WTC11 (cell line): ENCODE measurements around the gene CARMIL1. TPM values are rescaled to one million over a fixed set of nuclear protein-coding genes. Genes with fewer than 3 reads are reported as not detected.
A peak's percentile ranks its signal among the peaks of the same experiment; 100 is the strongest.

Experiments
- ATAC-seq: fragments of 200-7000 bp; cut with Tn5 transposase; 2 replicates; pipeline ENCODE4 v1.10.0; 2021; ENCODE audit warnings: mild to moderate bottlenecking, moderate library complexity
- CTCF ChIA-PET: fragments of 300-600 bp; sonication (Branson Sonifier 250); formaldehyde crosslinking; loops from one replicate; lab custom pipeline; 2021; ENCODE audit warnings: antibody characterized with exemption; lab: Charles Lee
- POLR2A ChIA-PET: fragments of 350-600 bp; sonication (Branson Sonifier 250); formaldehyde crosslinking; loops from one replicate; lab custom pipeline; 2021; ENCODE audit warnings: antibody characterized with exemption; lab: Charles Lee
- DNase-seq: peaks from one replicate; pipeline ENCODE4 v3.0.0; 2021; ENCODE audit warnings: low spot score
- H3K27ac Mint-ChIP-seq: 2 replicates; pipeline ENCODE4 v1.8.0; 2021; ENCODE audit warnings: mixed read lengths
- H3K27me3 Mint-ChIP-seq: 2 replicates; pipeline ENCODE4 v1.8.0; 2021; ENCODE audit warnings: low read depth, mild to moderate bottlenecking, moderate library complexity, mixed read lengths
- H3K36me3 Mint-ChIP-seq: 2 replicates; pipeline ENCODE4 v1.8.0; 2021; ENCODE audit warnings: mixed read lengths
- H3K4me1 Mint-ChIP-seq: 2 replicates; pipeline ENCODE4 v1.8.0; 2022; ENCODE audit warnings: mixed read lengths
- H3K4me3 Mint-ChIP-seq: 2 replicates; pipeline ENCODE4 v1.8.0; 2021; ENCODE audit warnings: mild to moderate bottlenecking, moderate library complexity, mixed read lengths
- H3K9me3 Mint-ChIP-seq: 2 replicates; pipeline ENCODE4 v1.8.0; 2021; ENCODE audit warnings: mixed read lengths
- CREB1 ChIP-seq: sonication (generic); formaldehyde crosslinking; IDR thresholded peaks from 2 replicates; pipeline ENCODE4 v1.8.0; 2023; ENCODE audit warnings: mild to moderate bottlenecking, missing genetic modification reagents
- CREM ChIP-seq: sonication (generic); formaldehyde crosslinking; IDR thresholded peaks from 2 replicates; pipeline ENCODE4 v1.8.1; 2022; ENCODE audit warnings: mild to moderate bottlenecking, missing genetic modification reagents, moderate library complexity
- E2F5 ChIP-seq: sonication (generic); formaldehyde crosslinking; IDR thresholded peaks from 2 replicates; pipeline ENCODE4 v1.8.1; 2022; ENCODE audit warnings: mild to moderate bottlenecking, moderate library complexity, missing genetic modification reagents
- ESRRA ChIP-seq: sonication (generic); formaldehyde crosslinking; IDR thresholded peaks from 2 replicates; pipeline ENCODE4 v1.8.1; 2022; ENCODE audit warnings: mild to moderate bottlenecking, missing genetic modification reagents, borderline replicate concordance
- FOXP1 ChIP-seq: sonication (generic); formaldehyde crosslinking; IDR thresholded peaks from 2 replicates; pipeline ENCODE4 v1.8.0; 2022; ENCODE audit warnings: missing genetic modification reagents, mild to moderate bottlenecking, moderate library complexity, borderline replicate concordance
- GRHL2 ChIP-seq: fragments of 250-450 bp; sonication (Bioruptor Pico); IDR thresholded peaks from 2 replicates; pipeline ENCODE4 v1.8.0; 2022; ENCODE audit warnings: mild to moderate bottlenecking, moderate library complexity; ENCODE audit not compliant: insufficient replicate concordance, severe bottlenecking
- GTF2I ChIP-seq: fragments of 250-450 bp; sonication (Bioruptor Pico); conservative IDR thresholded peaks from 2 replicates; pipeline ENCODE4 v1.4.0; 2021; ENCODE audit warnings: mild to moderate bottlenecking
- JAZF1 ChIP-seq: fragments of 250-450 bp; sonication (Bioruptor Pico); IDR thresholded peaks from 2 replicates; pipeline ENCODE4 v1.9.0; 2021; ENCODE audit warnings: moderate library complexity, mild to moderate bottlenecking, inconsistent platforms
- MXD4 ChIP-seq: fragments of 250-450 bp; sonication (Bioruptor Pico); IDR thresholded peaks from 2 replicates; pipeline ENCODE4 v1.8.0; 2021; ENCODE audit warnings: mild to moderate bottlenecking, moderate library complexity, borderline replicate concordance
- MYBL2 ChIP-seq: sonication (generic); formaldehyde crosslinking; IDR thresholded peaks from 2 replicates; pipeline ENCODE4 v1.8.1; 2023; ENCODE audit warnings: mild to moderate bottlenecking, moderate library complexity, missing genetic modification reagents
- NR3C1 ChIP-seq: sonication (generic); formaldehyde crosslinking; conservative IDR thresholded peaks from 2 replicates; pipeline ENCODE4 v1.8.1; 2023; ENCODE audit warnings: low read depth, mild to moderate bottlenecking, missing genetic modification reagents
- ZNF138 ChIP-seq: sonication (generic); formaldehyde crosslinking; conservative IDR thresholded peaks from 2 replicates; pipeline ENCODE4 v1.8.1; 2022; ENCODE audit warnings: mild to moderate bottlenecking, moderate library complexity, missing genetic modification reagents
- ZNF219 ChIP-seq: sonication (generic); formaldehyde crosslinking; IDR thresholded peaks from 2 replicates; pipeline ENCODE4 v1.8.0; 2023; ENCODE audit warnings: missing genetic modification reagents, mild to moderate bottlenecking, borderline replicate concordance
- ZNF263 ChIP-seq: sonication (generic); formaldehyde crosslinking; IDR thresholded peaks from 2 replicates; pipeline ENCODE4 v1.8.1; 2022; ENCODE audit warnings: low read depth, mild to moderate bottlenecking, moderate library complexity, missing genetic modification reagents
- ZNF396 ChIP-seq: fragments of 250-450 bp; sonication (Bioruptor Pico); IDR thresholded peaks from 2 replicates; pipeline ENCODE4 v1.8.0; 2021; ENCODE audit warnings: mild to moderate bottlenecking, moderate library complexity, borderline replicate concordance
- total RNA-seq: library from RNA; stranded (reverse); gene quantifications from 3 replicates; pipeline ENCODE4 v1.2.3, GENCODE V29; 2021
- TF ChIP-seq, protein P1 (sequence below): sonication (generic); formaldehyde crosslinking; IDR thresholded peaks from 2 replicates; pipeline ENCODE4 v1.8.1; 2022; ENCODE audit warnings: low read depth, mild to moderate bottlenecking, moderate library complexity, missing genetic modification reagents, borderline replicate concordance
- TF ChIP-seq, protein P2 (sequence below): sonication (generic); formaldehyde crosslinking; IDR thresholded peaks from 2 replicates; pipeline ENCODE4 v1.8.1; 2023; ENCODE audit warnings: mild to moderate bottlenecking, missing genetic modification reagents
- TF ChIP-seq, protein P3 (sequence below): sonication (generic); formaldehyde crosslinking; conservative IDR thresholded peaks from 2 replicates; pipeline ENCODE4 v1.8.1; 2023; ENCODE audit warnings: mild to moderate bottlenecking, low read depth, missing genetic modification reagents, moderate library complexity

CARMIL1 gene
- total RNA-seq, 1 experiment from 2014 or later: 36.2 TPM

DNA sequence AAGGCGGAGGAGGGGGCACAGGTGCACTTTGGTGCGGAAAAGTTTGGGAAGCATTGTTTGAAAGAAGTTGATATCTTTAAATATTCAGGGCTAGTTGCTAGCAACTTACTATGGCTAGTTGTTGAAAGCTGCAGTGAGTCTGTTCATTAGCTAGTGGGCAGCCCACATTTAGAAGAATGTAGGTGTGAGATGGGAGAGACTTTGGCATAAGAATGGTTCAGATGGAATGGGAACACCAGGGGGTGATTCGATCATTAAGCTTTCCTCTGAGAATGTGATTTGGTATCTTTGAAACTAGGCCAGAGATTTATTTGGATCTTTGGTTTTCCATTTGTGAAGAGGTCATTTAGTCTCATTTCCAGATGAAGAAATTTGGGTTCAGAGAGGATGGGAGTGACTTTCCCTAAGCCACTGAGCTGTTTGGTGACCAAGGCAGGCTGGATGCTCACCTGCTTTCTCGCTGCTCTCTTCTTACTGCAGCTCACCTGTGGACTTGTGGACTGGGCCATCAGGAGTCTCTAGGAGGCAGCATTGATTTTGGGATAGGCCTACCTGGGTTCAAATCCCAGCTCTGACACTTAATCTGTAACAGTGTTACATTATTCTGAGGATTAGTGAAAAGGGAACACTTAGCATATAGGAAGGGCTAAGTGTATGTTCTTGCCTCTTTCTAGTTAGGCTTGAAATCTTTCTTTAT lies 62.9 kb downstream of the CARMIL1 start:
- Mint-ChIP-seq H3K27ac (peak overlapping the region; percentile 79), H3K9me3 (no peaks in the 10 kb centered on the region), H3K27me3 (no peaks in the 10 kb centered on the region), H3K4me1 (peaks cover 40% of the 10 kb centered on the region), H3K36me3 (no peaks in the 10 kb centered on the region), H3K4me3 (peak overlapping the region; percentile 3; the same call in 1 of the 2 replicates)
- POLR2A ChIA-PET: interaction anchor here (1.0 kb wide), 1 partner anchor 14 kb away, joined by 3 read pairs; no protein-coding TSS in a partner anchor
- CTCF ChIA-PET: interaction anchor here (0.6 to 3.1 kb wide), 21 partner anchors 8 to 214 kb away, joined by 3 to 35 read pairs (median 4); partner anchors contain the start of gene CARMIL1
- DNase-seq (no peak), ATAC-seq (peak; percentile 77)
- TF ChIP-seq ZNF219 (no peak), GTF2I (CRISPR knock-in tag) (no peak), ZNF138 (CRISPR knock-in tag) (no peak), GRHL2 (no peak), MYBL2 (no peak), ZNF263 (CRISPR knock-in tag) (no peak), JAZF1 (no peak), ZNF396 (no peak), E2F5 (CRISPR knock-in tag) (no peak), NR3C1 (CRISPR knock-in tag) (no peak), ESRRA (CRISPR knock-in tag) (no peak)
- TF ChIP-seq, protein P1, sequence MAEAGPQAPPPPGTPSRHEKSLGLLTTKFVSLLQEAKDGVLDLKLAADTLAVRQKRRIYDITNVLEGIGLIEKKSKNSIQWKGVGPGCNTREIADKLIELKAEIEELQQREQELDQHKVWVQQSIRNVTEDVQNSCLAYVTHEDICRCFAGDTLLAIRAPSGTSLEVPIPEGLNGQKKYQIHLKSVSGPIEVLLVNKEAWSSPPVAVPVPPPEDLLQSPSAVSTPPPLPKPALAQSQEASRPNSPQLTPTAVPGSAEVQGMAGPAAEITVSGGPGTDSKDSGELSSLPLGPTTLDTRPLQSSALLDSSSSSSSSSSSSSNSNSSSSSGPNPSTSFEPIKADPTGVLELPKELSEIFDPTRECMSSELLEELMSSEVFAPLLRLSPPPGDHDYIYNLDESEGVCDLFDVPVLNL (CRISPR knock-in tag): no peak
- TF ChIP-seq, protein P2, sequence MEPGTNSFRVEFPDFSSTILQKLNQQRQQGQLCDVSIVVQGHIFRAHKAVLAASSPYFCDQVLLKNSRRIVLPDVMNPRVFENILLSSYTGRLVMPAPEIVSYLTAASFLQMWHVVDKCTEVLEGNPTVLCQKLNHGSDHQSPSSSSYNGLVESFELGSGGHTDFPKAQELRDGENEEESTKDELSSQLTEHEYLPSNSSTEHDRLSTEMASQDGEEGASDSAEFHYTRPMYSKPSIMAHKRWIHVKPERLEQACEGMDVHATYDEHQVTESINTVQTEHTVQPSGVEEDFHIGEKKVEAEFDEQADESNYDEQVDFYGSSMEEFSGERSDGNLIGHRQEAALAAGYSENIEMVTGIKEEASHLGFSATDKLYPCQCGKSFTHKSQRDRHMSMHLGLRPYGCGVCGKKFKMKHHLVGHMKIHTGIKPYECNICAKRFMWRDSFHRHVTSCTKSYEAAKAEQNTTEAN (CRISPR knock-in tag): no peak

DNA sequence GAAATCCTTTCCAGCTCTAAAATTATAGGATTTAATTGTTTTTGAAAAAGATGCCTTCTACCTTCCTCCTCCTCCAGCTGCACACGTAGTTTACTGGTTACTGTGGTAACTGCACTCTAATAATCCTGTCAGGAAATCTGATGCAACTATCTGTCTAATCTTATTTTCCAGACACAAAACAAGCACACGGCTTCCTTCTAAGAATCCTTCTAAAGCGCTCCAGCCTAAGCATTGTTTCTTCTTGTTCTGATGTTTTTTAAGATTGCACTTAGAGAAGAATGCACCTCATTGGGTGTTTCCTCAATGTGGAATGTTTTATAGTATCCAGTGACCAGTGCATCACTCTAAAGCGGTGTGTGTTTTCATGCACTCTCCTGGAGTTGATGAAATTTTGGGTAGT lies 63.6 kb downstream of the CARMIL1 start:
- CTCF ChIA-PET: interaction anchor here (0.8 to 3.1 kb wide), 12 partner anchors 9 to 213 kb away, joined by 3 to 35 read pairs (median 4); partner anchors contain the start of gene CARMIL1
- Mint-ChIP-seq H3K27ac (peak overlapping the region; percentile 46; the same call in 1 of the 2 replicates), H3K9me3 (no peaks in the 10 kb centered on the region), H3K27me3 (no peaks in the 10 kb centered on the region), H3K4me1 (peaks cover 36% of the 10 kb centered on the region), H3K36me3 (no peaks in the 10 kb centered on the region), H3K4me3 (no peak overlapping the region)
- POLR2A ChIA-PET: interaction anchor here (1.0 kb wide), 1 partner anchor 15 kb away, joined by 3 read pairs; no protein-coding TSS in a partner anchor
- no peak for ATAC-seq
- no peak for TF ChIP-seq CREM
- no peak for DNase-seq

GRCh38 chr6:25343984-25344383 lies 64.8 kb downstream of the CARMIL1 start:
- ChIA-PET CTCF (no interaction called here), POLR2A (no interaction called here)
- H3K36me3 Mint-ChIP-seq: no peaks in the 10 kb centered on the region
- H3K27me3 Mint-ChIP-seq: no peaks in the 10 kb centered on the region
- peaks cover 39% of the 10 kb centered on the region for H3K4me1 Mint-ChIP-seq
- no peak overlapping the region for H3K4me3 Mint-ChIP-seq
- TF ChIP-seq, protein P3, sequence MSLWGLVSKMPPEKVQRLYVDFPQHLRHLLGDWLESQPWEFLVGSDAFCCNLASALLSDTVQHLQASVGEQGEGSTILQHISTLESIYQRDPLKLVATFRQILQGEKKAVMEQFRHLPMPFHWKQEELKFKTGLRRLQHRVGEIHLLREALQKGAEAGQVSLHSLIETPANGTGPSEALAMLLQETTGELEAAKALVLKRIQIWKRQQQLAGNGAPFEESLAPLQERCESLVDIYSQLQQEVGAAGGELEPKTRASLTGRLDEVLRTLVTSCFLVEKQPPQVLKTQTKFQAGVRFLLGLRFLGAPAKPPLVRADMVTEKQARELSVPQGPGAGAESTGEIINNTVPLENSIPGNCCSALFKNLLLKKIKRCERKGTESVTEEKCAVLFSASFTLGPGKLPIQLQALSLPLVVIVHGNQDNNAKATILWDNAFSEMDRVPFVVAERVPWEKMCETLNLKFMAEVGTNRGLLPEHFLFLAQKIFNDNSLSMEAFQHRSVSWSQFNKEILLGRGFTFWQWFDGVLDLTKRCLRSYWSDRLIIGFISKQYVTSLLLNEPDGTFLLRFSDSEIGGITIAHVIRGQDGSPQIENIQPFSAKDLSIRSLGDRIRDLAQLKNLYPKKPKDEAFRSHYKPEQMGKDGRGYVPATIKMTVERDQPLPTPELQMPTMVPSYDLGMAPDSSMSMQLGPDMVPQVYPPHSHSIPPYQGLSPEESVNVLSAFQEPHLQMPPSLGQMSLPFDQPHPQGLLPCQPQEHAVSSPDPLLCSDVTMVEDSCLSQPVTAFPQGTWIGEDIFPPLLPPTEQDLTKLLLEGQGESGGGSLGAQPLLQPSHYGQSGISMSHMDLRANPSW (CRISPR knock-in tag): no peak
- TF ChIP-seq MXD4 (CRISPR knock-in tag) (no peak), FOXP1 (CRISPR knock-in tag) (no peak), CREB1 (CRISPR knock-in tag) (no peak)
- ATAC-seq (no peak), DNase-seq (no peak)
- no peaks in the 10 kb centered on the region for H3K9me3 Mint-ChIP-seq
- no peak overlapping the region for H3K27ac Mint-ChIP-seq
